Activated CD8-positive, alpha-beta T cell treated with anti-CD3 and anti-CD28 coated beads for 36 hours (primary cell): ENCODE data around the gene FAM120A. TPM values are rescaled to one million over a fixed set of nuclear protein-coding genes. Genes with fewer than 3 reads are reported as not detected.
"Not testable (repeated sequence)": the region's sequence is repeated elsewhere in the genome, so short reads cannot be mapped to it uniquely, and the experiment has no call there.

Source experiments
- ATAC-seq: fragments of 200-7000 bp; cut with Tn5 transposase; one replicate; pipeline ENCODE4 v1.10.0; 2021; ENCODE audit warnings: mild to moderate bottlenecking, moderate library complexity
- CTCF ChIA-PET: fragments of 350-600 bp; sonication (Branson Sonifier 250); formaldehyde crosslinking; loops from one replicate; lab custom pipeline; 2021; ENCODE audit warnings: antibody characterized with exemption; lab: Charles Lee
- POLR2A ChIA-PET: fragments of 350-600 bp; sonication (Branson Sonifier 250); formaldehyde crosslinking; loops from one replicate; lab custom pipeline; 2021; ENCODE audit warnings: antibody characterized with exemption; lab: Charles Lee
- DNase-seq: peaks from one replicate; pipeline ENCODE4 v3.0.0-alpha.2; 2020
- H3K27ac Mint-ChIP-seq: one replicate; pipeline ENCODE4 v1.8.0; 2021; ENCODE audit warnings: mild to moderate bottlenecking, mixed read lengths
- H3K27me3 Mint-ChIP-seq: one replicate; pipeline ENCODE4 v1.8.0; 2021; ENCODE audit warnings: mixed read lengths
- H3K36me3 Mint-ChIP-seq: one replicate; pipeline ENCODE4 v1.8.0; 2021; ENCODE audit warnings: low read depth, mixed read lengths
- H3K4me1 Mint-ChIP-seq: one replicate; pipeline ENCODE4 v1.8.0; 2021; ENCODE audit warnings: low read depth, mixed read lengths
- H3K4me3 Mint-ChIP-seq: one replicate; pipeline ENCODE4 v1.8.0; 2021; ENCODE audit warnings: mild to moderate bottlenecking, moderate library complexity, mixed read lengths
- H3K9me3 Mint-ChIP-seq: one replicate; pipeline ENCODE4 v1.8.0; 2021; ENCODE audit warnings: mixed read lengths
- CTCF ChIP-seq: fragments of 200-600 bp; IDR thresholded peaks from one replicate; pipeline ENCODE4 v1.8.0; 2022; ENCODE audit warnings: antibody characterized with exemption, mild to moderate bottlenecking
- intact Hi-C: fragments of 100-400 bp; cut with micrococcal nuclease; formaldehyde crosslinking; loops from one replicate; pipeline ENCODE4 v1.10.0; 2022
- total RNA-seq, 2 experiments: library from RNA; stranded (reverse); gene quantifications; one replicate each; pipeline ENCODE4 v1.2.3, GENCODE V29; 2021

The FAM120A gene
- total RNA-seq, 2 experiments from 2014 or later, result 121 to 125 TPM

- ATAC-seq (no peak), DNase-seq (no peak)
- H3K4me1 Mint-ChIP-seq, result peaks cover 57% of the 10 kb centered on the region
- ChIA-PET POLR2A (interaction anchor here (1.4 kb wide), 1 partner anchor 55 kb away, joined by 3 read pairs; the partner anchor contains the start of gene FAM120AOS), CTCF (interaction anchor here (1.0 kb wide), 1 partner anchor 57 kb away, joined by 3 read pairs; no protein-coding TSS in a partner anchor)
- intact Hi-C loops, result no loop called here
- H3K9me3 Mint-ChIP-seq, result no peaks in the 10 kb centered on the region
- no peak for TF ChIP-seq CTCF
- no peak overlapping the region for H3K4me3 Mint-ChIP-seq
- H3K36me3 Mint-ChIP-seq, result peaks cover 33% of the 10 kb centered on the region
- no peak overlapping the region for H3K27ac Mint-ChIP-seq
- no peaks in the 10 kb centered on the region for H3K27me3 Mint-ChIP-seq
Observed at GRCh38 chr9:93509084-93509483, 57.6 kb downstream of the FAM120A start.

GRCh38 chr9:93510041-93510440, 58.6 kb downstream of the FAM120A start:
- no peak overlapping the region for H3K4me3 Mint-ChIP-seq
- peak overlapping the region; percentile 14 for H3K27ac Mint-ChIP-seq
- intact Hi-C loops, result no loop called here
- no peaks in the 10 kb centered on the region for H3K9me3 Mint-ChIP-seq
- CTCF ChIA-PET, result interaction anchor here (1.0 kb wide), 1 partner anchor 56 kb away, joined by 3 read pairs; no protein-coding TSS in a partner anchor
- H3K27me3 Mint-ChIP-seq, result no peaks in the 10 kb centered on the region
- peaks cover 28% of the 10 kb centered on the region for H3K36me3 Mint-ChIP-seq
- H3K4me1 Mint-ChIP-seq, result peaks cover 49% of the 10 kb centered on the region
- no peak for TF ChIP-seq CTCF
- POLR2A ChIA-PET, result interaction anchor here (1.4 kb wide), 1 partner anchor 56 kb away, joined by 3 read pairs; the partner anchor contains the start of gene FAM120AOS
- ATAC-seq (no peak), DNase-seq (no peak)

GRCh38 chr9:93511228-93511627, 59.7 kb downstream of the FAM120A start:
- intact Hi-C loops, POLR2A ChIA-PET, H3K9me3 Mint-ChIP-seq, H3K4me3 Mint-ChIP-seq, DNase-seq, H3K27ac Mint-ChIP-seq, ATAC-seq, CTCF ChIA-PET, H3K27me3 Mint-ChIP-seq: not testable (repeated sequence)
- Mint-ChIP-seq H3K36me3 (peaks cover 20% of the 10 kb centered on the region), H3K4me1 (peaks cover 41% of the 10 kb centered on the region)

GRCh38 chr9:93512170-93512812, 60.8 kb downstream of the FAM120A start:
- intact Hi-C loops, H3K27me3 Mint-ChIP-seq, ATAC-seq, POLR2A ChIA-PET, H3K4me3 Mint-ChIP-seq, DNase-seq, H3K9me3 Mint-ChIP-seq: not testable (repeated sequence)
- CTCF ChIA-PET, result interaction anchor here (0.6 kb wide), 1 partner anchor 552 kb away, joined by 3 read pairs; no protein-coding TSS in a partner anchor
- peak overlapping the region; percentile 43 for H3K27ac Mint-ChIP-seq
- H3K4me1 Mint-ChIP-seq, result peaks cover 37% of the 10 kb centered on the region
- H3K36me3 Mint-ChIP-seq, result peaks cover 16% of the 10 kb centered on the region

- no peak overlapping the region for H3K4me3 Mint-ChIP-seq
- no peaks in the 10 kb centered on the region for H3K9me3 Mint-ChIP-seq
- peaks cover 29% of the 10 kb centered on the region for H3K4me1 Mint-ChIP-seq
- no peak for ATAC-seq
- no peak overlapping the region for H3K27ac Mint-ChIP-seq
- CTCF ChIA-PET, result no interaction called here
- no peaks in the 10 kb centered on the region for H3K27me3 Mint-ChIP-seq
- H3K36me3 Mint-ChIP-seq, result peaks cover 19% of the 10 kb centered on the region
- TF ChIP-seq CTCF, result no peak
- POLR2A ChIA-PET, result no interaction called here
- no peak for DNase-seq
- intact Hi-C loops, result no loop called here
Observed at GRCh38 chr9:93513606-93514005, 62.1 kb downstream of the FAM120A start.

GRCh38 chr9:93517331-93517730, 65.8 kb downstream of the FAM120A start:
- ATAC-seq (no peak), DNase-seq (no peak)
- H3K36me3 Mint-ChIP-seq, result peaks cover 17% of the 10 kb centered on the region
- ChIA-PET POLR2A (no interaction called here), CTCF (no interaction called here)
- intact Hi-C loops, result no loop called here
- H3K9me3 Mint-ChIP-seq, result no peaks in the 10 kb centered on the region
- H3K27me3 Mint-ChIP-seq, result no peaks in the 10 kb centered on the region
- H3K27ac Mint-ChIP-seq, result no peak overlapping the region
- peaks cover 12% of the 10 kb centered on the region for H3K4me1 Mint-ChIP-seq
- no peak for TF ChIP-seq CTCF
- H3K4me3 Mint-ChIP-seq, result no peak overlapping the region
